ENCODE data around the gene CEP57. TPM values are rescaled to one million over a fixed set of nuclear protein-coding genes. Genes with fewer than 3 reads are reported as not detected.

The CEP57 gene
- total and polyA plus RNA-seq, 2 donors (not counting 1 experiment from before 2014, with no cell fraction given): 19.0 to 82.9 TPM

DNA sequence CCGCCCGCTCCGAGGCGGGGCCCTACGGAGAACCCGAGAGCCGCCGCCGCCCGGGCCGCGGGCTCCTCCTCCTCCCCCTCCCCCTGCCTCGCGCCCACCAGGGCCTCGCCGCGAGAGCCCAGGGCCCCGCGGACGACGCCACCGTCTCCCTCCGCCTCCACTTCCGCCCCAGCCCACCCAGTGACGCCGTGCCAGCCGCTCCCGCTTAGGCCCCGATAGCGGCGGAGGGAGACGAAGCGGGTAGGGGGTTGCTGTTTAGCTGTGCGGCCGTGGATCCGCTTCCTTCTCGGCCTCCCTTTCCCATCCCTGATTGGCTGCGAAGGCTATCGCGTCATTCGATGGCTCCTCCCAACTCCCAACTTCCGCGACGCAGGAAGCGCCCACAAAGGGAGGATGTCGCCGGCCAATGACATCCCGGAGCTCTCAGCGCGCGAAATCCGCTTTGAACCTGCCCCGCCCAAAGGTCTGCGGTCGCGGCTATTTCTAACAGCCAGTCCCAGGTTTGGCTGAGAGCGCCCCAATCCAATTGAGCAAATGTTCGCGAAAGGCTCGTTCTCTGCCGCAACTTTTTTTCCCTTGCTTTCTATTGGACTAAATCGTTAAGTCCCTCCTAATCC, 684 bp upstream of the CEP57 start, which contains the start of gene FAM76B:
Gene FAM76B (minus strand): TSS at position 277 of the 617 bp plus-strand sequence. CDS start 304 bp downstream, outside the sequence.
- H4K20me1 ChIP-seq (ENCODE audit: control insufficient read depth, insufficient read depth, low read length, poor library complexity, severe bottlenecking): no peaks in the 10 kb centered on the region
- ChIA-PET POLR2A (interaction anchor here (0.6 to 3.2 kb wide), 12 partner anchors 9 to 1295 kb away, joined by 3 to 21 read pairs (median 6); partner anchors contain the start of genes CWC15, ENDOD1, SESN3 and SRSF8), CTCF (interaction anchor here (0.5 to 2.2 kb wide), 13 partner anchors 10 to 723 kb away, joined by 3 to 11 read pairs (median 4); partner anchors contain the start of genes MAML2 and SRSF8)
- no peaks in the 10 kb centered on the region for H3K27me3 Mint-ChIP-seq
- TF ChIP-seq EZH2 (IDR thresholded peaks at IDR 0.05; ENCODE audit: borderline replicate concordance, insufficient read depth, low read depth, low read length, poor library complexity, severe bottlenecking): no peak
- TF ChIP-seq, protein P1, sequence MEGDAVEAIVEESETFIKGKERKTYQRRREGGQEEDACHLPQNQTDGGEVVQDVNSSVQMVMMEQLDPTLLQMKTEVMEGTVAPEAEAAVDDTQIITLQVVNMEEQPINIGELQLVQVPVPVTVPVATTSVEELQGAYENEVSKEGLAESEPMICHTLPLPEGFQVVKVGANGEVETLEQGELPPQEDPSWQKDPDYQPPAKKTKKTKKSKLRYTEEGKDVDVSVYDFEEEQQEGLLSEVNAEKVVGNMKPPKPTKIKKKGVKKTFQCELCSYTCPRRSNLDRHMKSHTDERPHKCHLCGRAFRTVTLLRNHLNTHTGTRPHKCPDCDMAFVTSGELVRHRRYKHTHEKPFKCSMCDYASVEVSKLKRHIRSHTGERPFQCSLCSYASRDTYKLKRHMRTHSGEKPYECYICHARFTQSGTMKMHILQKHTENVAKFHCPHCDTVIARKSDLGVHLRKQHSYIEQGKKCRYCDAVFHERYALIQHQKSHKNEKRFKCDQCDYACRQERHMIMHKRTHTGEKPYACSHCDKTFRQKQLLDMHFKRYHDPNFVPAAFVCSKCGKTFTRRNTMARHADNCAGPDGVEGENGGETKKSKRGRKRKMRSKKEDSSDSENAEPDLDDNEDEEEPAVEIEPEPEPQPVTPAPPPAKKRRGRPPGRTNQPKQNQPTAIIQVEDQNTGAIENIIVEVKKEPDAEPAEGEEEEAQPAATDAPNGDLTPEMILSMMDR (IDR thresholded peaks at IDR 0.05): no peak
- peak within 1 kb of the TSS; percentile 98 to 100 for H3K27ac ChIP-seq (ENCODE audit: low read length in 2 of 2)
- H3K27ac Mint-ChIP-seq: peak within 1 kb of the TSS; percentile 99
- peaks cover 67% of the 10 kb centered on the region for H3K79me2 ChIP-seq (ENCODE audit: control insufficient read depth, insufficient read depth, low read length)
- peaks cover 20% of the 10 kb centered on the region in 2 donors for H3K4me1 ChIP-seq (ENCODE audit: control insufficient read depth in 2 of 2, insufficient read depth in 2 of 2, low read length in 2 of 2)
- H3K4me3 ChIP-seq (ENCODE audit: control extremely low read depth in 1 of 5, extremely low read depth in 1 of 5, insufficient read depth in 1 of 5, low read depth in 2 of 5, low read length in 4 of 5): peak within 1 kb of the TSS; percentile 73 to 99 (median 96)
- DNase-seq (peak; percentile 100), ATAC-seq (ENCODE audit: low read depth) (peak; percentile 74)
- H3K4me2 ChIP-seq (replicated peaks; ENCODE audit: low read depth, low read length, poor library complexity, severe bottlenecking): peak within 1 kb of the TSS; percentile 92
- under 1% methylated on average over 57 of the region's 62 CpGs for whole genome bisulfite sequencing (ENCODE audit: insufficient coverage)
- H3K9ac ChIP-seq (ENCODE audit: low read length): peak within 1 kb of the TSS; percentile 99
- no peaks in the 10 kb centered on the region for H3K9me3 ChIP-seq (ENCODE audit: control extremely low read depth in 1 of 3, control insufficient read depth in 2 of 3, insufficient read depth in 1 of 3, low read length in 2 of 3)
- H3K4me3 Mint-ChIP-seq: peak within 1 kb of the TSS; percentile 97
- H2AFZ ChIP-seq (ENCODE audit: insufficient read depth, low read depth, low read length, poor library complexity, severe bottlenecking): peak within 1 kb of the TSS; percentile 96
- intact Hi-C loops (cut with micrococcal nuclease): loop anchor here (1.0 to 5.0 kb wide), 10 partner anchors 9 to 1296 kb away; partner anchors contain the start of genes ANKRD49, CCDC82, CWC15 and ENDOD1
- H3K9me3 Mint-ChIP-seq (ENCODE audit: insufficient read depth): no peaks in the 10 kb centered on the region
- H3K4me1 Mint-ChIP-seq: peaks cover 49% of the 10 kb centered on the region
- H3K27me3 ChIP-seq (replicated peaks in 1 of 4; ENCODE audit: control extremely low read depth in 1 of 4, control insufficient read depth in 3 of 4, insufficient read depth in 4 of 4, low read length in 3 of 4): no peaks in the 10 kb centered on the region
- peaks cover 4 to 17% of the 10 kb centered on the region in 2 experiments for H3K36me3 ChIP-seq (replicated peaks in 1 of 2; ENCODE audit: control extremely low read depth in 1 of 2, control insufficient read depth in 1 of 2, extremely low read depth in 1 of 2, insufficient read depth in 2 of 2, low read length in 1 of 2)

Data from B cell (primary cell).